WTC11 (cell line): ENCODE measurements around the gene INPP4A.

Experiments used
- CBFB ChIP-seq: sonication (generic); formaldehyde crosslinking; IDR thresholded peaks from 2 replicates; pipeline ENCODE4 v1.8.1; 2022; ENCODE audit warnings: mild to moderate bottlenecking, low read depth, missing genetic modification reagents
- E2F1 ChIP-seq: sonication (generic); formaldehyde crosslinking; IDR thresholded peaks from 2 replicates; pipeline ENCODE4 v1.8.0; 2022; ENCODE audit warnings: mild to moderate bottlenecking, missing genetic modification reagents
- MLX ChIP-seq: sonication (generic); formaldehyde crosslinking; IDR thresholded peaks from 2 replicates; pipeline ENCODE4 v1.8.1; 2023; ENCODE audit warnings: mild to moderate bottlenecking, missing genetic modification reagents, moderate library complexity
- NR1H2 ChIP-seq: sonication (generic); formaldehyde crosslinking; IDR thresholded peaks from 2 replicates; pipeline ENCODE4 v1.9.0; 2021; ENCODE audit warnings: mild to moderate bottlenecking, moderate library complexity, missing genetic modification reagents
- NR3C1 ChIP-seq: sonication (generic); formaldehyde crosslinking; conservative IDR thresholded peaks from 2 replicates; pipeline ENCODE4 v1.8.1; 2023; ENCODE audit warnings: low read depth, mild to moderate bottlenecking, missing genetic modification reagents
- TF ChIP-seq, protein P1 (sequence below): fragments of 200-600 bp; IDR thresholded peaks from 2 replicates; pipeline ENCODE4 v1.8.0; 2022; ENCODE audit warnings: antibody characterized with exemption
- TF ChIP-seq, protein P2 (sequence below): sonication (generic); formaldehyde crosslinking; IDR thresholded peaks from 2 replicates; pipeline ENCODE4 v1.8.1; 2023; ENCODE audit warnings: mild to moderate bottlenecking, missing genetic modification reagents, moderate library complexity
- TF ChIP-seq, protein P3 (sequence below): sonication (generic); formaldehyde crosslinking; IDR thresholded peaks from 2 replicates; pipeline ENCODE4 v1.8.0; 2022; ENCODE audit warnings: mild to moderate bottlenecking, missing genetic modification reagents

DNA sequence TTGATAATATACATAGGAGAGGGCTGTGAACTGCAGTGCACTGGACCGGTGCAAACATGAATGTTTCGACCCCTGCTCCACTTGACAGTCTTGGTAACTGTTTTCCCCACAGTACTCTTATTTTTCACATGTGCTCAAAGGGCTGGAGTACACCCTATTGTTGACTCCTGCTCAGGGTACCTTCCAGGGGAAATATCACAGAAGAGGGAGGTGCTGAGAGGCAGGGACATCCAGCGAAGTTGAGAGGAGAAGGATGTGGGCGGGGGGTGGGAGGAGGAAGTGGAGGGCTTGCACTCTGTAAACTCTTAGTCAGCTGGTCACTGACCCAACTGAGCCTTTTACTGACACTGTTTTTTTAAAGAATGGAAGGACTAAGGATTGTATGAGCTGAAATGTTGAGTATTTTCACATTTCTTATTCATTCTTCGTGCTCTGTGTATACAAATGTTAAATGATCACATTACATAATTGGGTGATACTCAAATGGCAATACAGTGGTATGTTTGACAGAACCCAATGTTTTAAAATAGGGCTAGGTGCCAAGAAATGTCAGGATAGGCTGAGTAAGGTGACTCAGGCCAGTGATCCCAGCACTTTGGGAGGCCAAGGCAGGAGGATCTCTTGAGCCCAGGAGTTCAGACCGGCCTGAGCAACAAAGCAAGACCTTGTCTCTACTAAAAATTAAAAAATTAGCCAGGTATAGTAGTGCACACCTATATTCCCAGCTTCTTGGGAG lies 10.0 kb downstream of the INPP4A start:
- TF ChIP-seq E2F1 (CRISPR knock-in tag) (no peak), NR1H2 (CRISPR knock-in tag) (no peak), MLX (CRISPR knock-in tag) (no peak), CBFB (CRISPR knock-in tag) (no peak), NR3C1 (no peak)
- TF ChIP-seq, protein P1, sequence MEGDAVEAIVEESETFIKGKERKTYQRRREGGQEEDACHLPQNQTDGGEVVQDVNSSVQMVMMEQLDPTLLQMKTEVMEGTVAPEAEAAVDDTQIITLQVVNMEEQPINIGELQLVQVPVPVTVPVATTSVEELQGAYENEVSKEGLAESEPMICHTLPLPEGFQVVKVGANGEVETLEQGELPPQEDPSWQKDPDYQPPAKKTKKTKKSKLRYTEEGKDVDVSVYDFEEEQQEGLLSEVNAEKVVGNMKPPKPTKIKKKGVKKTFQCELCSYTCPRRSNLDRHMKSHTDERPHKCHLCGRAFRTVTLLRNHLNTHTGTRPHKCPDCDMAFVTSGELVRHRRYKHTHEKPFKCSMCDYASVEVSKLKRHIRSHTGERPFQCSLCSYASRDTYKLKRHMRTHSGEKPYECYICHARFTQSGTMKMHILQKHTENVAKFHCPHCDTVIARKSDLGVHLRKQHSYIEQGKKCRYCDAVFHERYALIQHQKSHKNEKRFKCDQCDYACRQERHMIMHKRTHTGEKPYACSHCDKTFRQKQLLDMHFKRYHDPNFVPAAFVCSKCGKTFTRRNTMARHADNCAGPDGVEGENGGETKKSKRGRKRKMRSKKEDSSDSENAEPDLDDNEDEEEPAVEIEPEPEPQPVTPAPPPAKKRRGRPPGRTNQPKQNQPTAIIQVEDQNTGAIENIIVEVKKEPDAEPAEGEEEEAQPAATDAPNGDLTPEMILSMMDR = no peak
- TF ChIP-seq, protein P2, sequence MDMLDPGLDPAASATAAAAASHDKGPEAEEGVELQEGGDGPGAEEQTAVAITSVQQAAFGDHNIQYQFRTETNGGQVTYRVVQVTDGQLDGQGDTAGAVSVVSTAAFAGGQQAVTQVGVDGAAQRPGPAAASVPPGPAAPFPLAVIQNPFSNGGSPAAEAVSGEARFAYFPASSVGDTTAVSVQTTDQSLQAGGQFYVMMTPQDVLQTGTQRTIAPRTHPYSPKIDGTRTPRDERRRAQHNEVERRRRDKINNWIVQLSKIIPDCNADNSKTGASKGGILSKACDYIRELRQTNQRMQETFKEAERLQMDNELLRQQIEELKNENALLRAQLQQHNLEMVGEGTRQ (CRISPR knock-in tag) = no peak
- TF ChIP-seq, protein P3, sequence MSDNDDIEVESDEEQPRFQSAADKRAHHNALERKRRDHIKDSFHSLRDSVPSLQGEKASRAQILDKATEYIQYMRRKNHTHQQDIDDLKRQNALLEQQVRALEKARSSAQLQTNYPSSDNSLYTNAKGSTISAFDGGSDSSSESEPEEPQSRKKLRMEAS (CRISPR knock-in tag) = no peak
